M059J (cell line): ENCODE data around the gene RNF227. TPM values are rescaled to one million over a fixed set of nuclear protein-coding genes. Genes with fewer than 3 reads are reported as not detected.
"Not testable (repeated sequence)": the region's sequence is repeated elsewhere in the genome, so short reads cannot be mapped to it uniquely, and the experiment has no call there.

Source experiments
- DNase-seq: peaks from one replicate; pipeline ENCODE4 v3.0.0-alpha.2; 2012; ENCODE audit warnings: low read depth
- total RNA-seq: library from RNA; depleted of rRNA; stranded (reverse); fragments of >200 nt; shearing (Covaris generic); gene quantifications from 2 replicates; pipeline ENCODE4 v1.2.3, GENCODE V29; 2014; rRNA removed

RNF227 gene
- total RNA-seq, 1 experiment from 2014 or later: 7.8 TPM

GRCh38 chr17:7864384-7864783 is 51.7 kb downstream of the RNF227 start:
- DNase-seq: not testable (repeated sequence)

Other genes starting within 250 kb of the RNF227 start
- 73.1 and 79.1 TPM in 2 replicates for gene TP53, start 228.8 kb downstream of the RNF227 start, total RNA-seq
- gene WRAP53, start 227.8 kb downstream of the RNF227 start, total RNA-seq: 14.2 and 20.3 TPM in 2 replicates
- gene EFNB3, start 211.1 kb downstream of the RNF227 start, total RNA-seq: 1.1 TPM in 2 replicates
- 0.02 TPM in 1 of 2 replicates, not detected in the other for gene DNAH2, start 198.5 kb downstream of the RNF227 start, total RNA-seq
- gene KDM6B, start 82.1 kb downstream of the RNF227 start, total RNA-seq: 0.59 and 3.2 TPM in 2 replicates
- 0.49 TPM in 1 of 2 replicates, not detected in the other for gene TMEM88, start 61.2 kb downstream of the RNF227 start, total RNA-seq
- gene NAA38, start 58.7 kb downstream of the RNF227 start, total RNA-seq: 49.4 and 68.2 TPM in 2 replicates
- 6.6 and 14.2 TPM in 2 replicates for gene CYB5D1, start 58.3 kb downstream of the RNF227 start, total RNA-seq
- 15.6 and 31.3 TPM in 2 replicates for gene CHD3, start 27.5 kb downstream of the RNF227 start, total RNA-seq
- gene KCNAB3, start 13.6 kb upstream of the RNF227 start, total RNA-seq: not detected in 2 replicates
- 58.1 and 61.8 TPM in 2 replicates for gene TRAPPC1, start 15.7 kb upstream of the RNF227 start, total RNA-seq
- 14.3 and 29.9 TPM in 2 replicates for gene CNTROB, start 15.9 kb upstream of the RNF227 start, total RNA-seq
- not detected in 2 replicates for gene GUCY2D, start 86.3 kb upstream of the RNF227 start, total RNA-seq
- gene ALOX15B, start 122.8 kb upstream of the RNF227 start, total RNA-seq: not detected in 2 replicates
- gene ALOX12B, start 171.4 kb upstream of the RNF227 start, total RNA-seq: not detected in 2 replicates
- gene ALOXE3, start 202.2 kb upstream of the RNF227 start, total RNA-seq: 0.44 TPM in 1 of 2 replicates, not detected in the other
- 0.22 and 0.94 TPM in 2 replicates for gene HES7, start 207.8 kb upstream of the RNF227 start, total RNA-seq
- gene PER1, start 236.1 kb upstream of the RNF227 start, total RNA-seq: 10.6 and 18.4 TPM in 2 replicates
- 3.8 and 4.4 TPM in 2 replicates for gene VAMP2, start 246.7 kb upstream of the RNF227 start, total RNA-seq